Measurements from ENCODE around the gene PIGV. TPM values are rescaled to one million over a fixed set of nuclear protein-coding genes. Genes with fewer than 3 reads are reported as not detected.

Gene PIGV
- total and polyA plus RNA-seq, 2 experiments from 2014 or later: 20.4 to 28.9 TPM

GRCh38 chr1:26767714-26768113 lies 20.0 kb upstream of the PIGV start:
- H3K27ac ChIP-seq: no peak overlapping the region
- TF ChIP-seq EZH2 (IDR thresholded peaks at IDR 0.05; ENCODE audit: insufficient read depth, poor library complexity, severe bottlenecking) (no peak), EZH2phosphoT487 (IDR thresholded peaks at IDR 0.05; ENCODE audit: insufficient read depth, low read depth) (no peak)
- H3K9me3 ChIP-seq (ENCODE audit: low read depth): no peaks in the 10 kb centered on the region
- no peak overlapping the region for H3K9ac ChIP-seq
- no peaks in the 10 kb centered on the region for H3K9me2 ChIP-seq (ENCODE audit: insufficient read depth)
- WGBS, 2 experiments (ENCODE audit: low coverage in 1 of 2, low lambda C conversion rate in 2 of 2, missing lambda C conversion rate in 2 of 2): 83 to 85% methylated on average over 4 of the region's 4 CpGs
- H3K36me3 ChIP-seq (ENCODE audit: low read depth): peaks cover 42% of the 10 kb centered on the region
- in situ Hi-C loops (cut with MboI): no loop called here
- H3K4me1 ChIP-seq (ENCODE audit: insufficient read depth): peaks cover 42% of the 10 kb centered on the region
- no peak overlapping the region for H2AFZ ChIP-seq
- H3F3A ChIP-seq (ENCODE audit: insufficient read depth): peaks cover 62% of the 10 kb centered on the region
- peaks cover 39% of the 10 kb centered on the region for H3K79me2 ChIP-seq (ENCODE audit: insufficient read depth)
- DNase-seq: peak; percentile 33
- no peaks in the 10 kb centered on the region for H4K20me1 ChIP-seq (ENCODE audit: insufficient read depth)
- H3K27me3 ChIP-seq (replicated peaks; ENCODE audit: insufficient read depth): no peaks in the 10 kb centered on the region
- H3K4me3 ChIP-seq: no peak overlapping the region
- H3K4me2 ChIP-seq (ENCODE audit: unreplicated experiment): no peak overlapping the region

- Histone ChIP-seq H3K4me1 (ENCODE audit: insufficient read depth) (peaks cover 51% of the 10 kb centered on the region), H3K9me2 (ENCODE audit: insufficient read depth) (no peaks in the 10 kb centered on the region), H3F3A (ENCODE audit: insufficient read depth) (peaks cover 71% of the 10 kb centered on the region), H3K27ac (no peak overlapping the region), H3K9me3 (ENCODE audit: low read depth) (no peaks in the 10 kb centered on the region), H4K20me1 (ENCODE audit: insufficient read depth) (no peaks in the 10 kb centered on the region), H2AFZ (no peak overlapping the region), H3K4me3 (no peak overlapping the region), H3K27me3 (replicated peaks; ENCODE audit: insufficient read depth) (no peaks in the 10 kb centered on the region), H3K9ac (no peak overlapping the region), H3K36me3 (ENCODE audit: low read depth) (peaks cover 39% of the 10 kb centered on the region), H3K4me2 (ENCODE audit: unreplicated experiment) (no peak overlapping the region), H3K79me2 (ENCODE audit: insufficient read depth) (peaks cover 31% of the 10 kb centered on the region)
- TF ChIP-seq EZH2phosphoT487 (IDR thresholded peaks at IDR 0.05; ENCODE audit: insufficient read depth, low read depth) (no peak), EZH2 (IDR thresholded peaks at IDR 0.05; ENCODE audit: insufficient read depth, poor library complexity, severe bottlenecking) (no peak)
- DNase-seq: peak; percentile 59
- in situ Hi-C loops (cut with MboI): no loop called here
- WGBS, 2 experiments (ENCODE audit: low coverage in 1 of 2, low lambda C conversion rate in 2 of 2, missing lambda C conversion rate in 2 of 2): 33 to 45% methylated on average over 3 of the region's 3 CpGs
Observed at GRCh38 chr1:26768755-26769154, 19.0 kb upstream of the PIGV start.

GRCh38 chr1:26771285-26771642 lies 16.5 kb upstream of the PIGV start:
- no peak for DNase-seq
- in situ Hi-C loops (cut with MboI): no loop called here
- Histone ChIP-seq H3K9ac (peak overlapping the region; percentile 73), H3K4me2 (ENCODE audit: unreplicated experiment) (peak overlapping the region; percentile 46), H3F3A (ENCODE audit: insufficient read depth) (peaks cover 74% of the 10 kb centered on the region), H3K4me1 (ENCODE audit: insufficient read depth) (peaks cover 53% of the 10 kb centered on the region), H3K27ac (peak overlapping the region; percentile 98), H3K9me3 (ENCODE audit: low read depth) (no peaks in the 10 kb centered on the region), H3K27me3 (replicated peaks; ENCODE audit: insufficient read depth) (no peaks in the 10 kb centered on the region), H3K9me2 (ENCODE audit: insufficient read depth) (no peaks in the 10 kb centered on the region), H3K79me2 (ENCODE audit: insufficient read depth) (peaks cover 29% of the 10 kb centered on the region), H3K36me3 (ENCODE audit: low read depth) (peaks cover 44% of the 10 kb centered on the region), H3K4me3 (0 out of 2 replicates have a peak overlapping the region, but pooled peaks have one; percentile 6), H2AFZ (no peak overlapping the region), H4K20me1 (ENCODE audit: insufficient read depth) (no peaks in the 10 kb centered on the region)
- 31 to 35% methylated on average over 3 of the region's 3 CpGs for WGBS, 2 experiments (ENCODE audit: low coverage in 1 of 2, low lambda C conversion rate in 2 of 2, missing lambda C conversion rate in 2 of 2)
- TF ChIP-seq EZH2 (IDR thresholded peaks at IDR 0.05; ENCODE audit: insufficient read depth, poor library complexity, severe bottlenecking): no peak
- TF ChIP-seq EZH2phosphoT487 (IDR thresholded peaks at IDR 0.05; ENCODE audit: insufficient read depth, low read depth): no peak

- H3K4me1 ChIP-seq (ENCODE audit: insufficient read depth): peaks cover 53% of the 10 kb centered on the region
- peaks cover 44% of the 10 kb centered on the region for H3K36me3 ChIP-seq (ENCODE audit: low read depth)
- H3K4me3 ChIP-seq: 0 out of 2 replicates have a peak overlapping the region, but pooled peaks have one; percentile 6
Observed at GRCh38 chr1:26771643-26772321, 16.0 kb upstream of the PIGV start.

More at GRCh38 chr1:26771643-26772321, 16.0 kb upstream of the PIGV start:
- Histone ChIP-seq H3K9me3 (ENCODE audit: low read depth) (no peaks in the 10 kb centered on the region), H3K9ac (peak overlapping the region; percentile 73), H3K27me3 (replicated peaks; ENCODE audit: insufficient read depth) (no peaks in the 10 kb centered on the region), H4K20me1 (ENCODE audit: insufficient read depth) (no peaks in the 10 kb centered on the region), H3K79me2 (ENCODE audit: insufficient read depth) (peaks cover 29% of the 10 kb centered on the region), H3K4me2 (ENCODE audit: unreplicated experiment) (peak overlapping the region; percentile 55), H3K27ac (peak overlapping the region; percentile 98), H2AFZ (no peak overlapping the region), H3F3A (ENCODE audit: insufficient read depth) (peaks cover 69% of the 10 kb centered on the region), H3K9me2 (ENCODE audit: insufficient read depth) (no peaks in the 10 kb centered on the region)
- in situ Hi-C loops (cut with MboI): no loop called here
- peak; percentile 99 for DNase-seq
- 5 to 25% methylated on average over 2 of the region's 2 CpGs for WGBS, 2 experiments (ENCODE audit: low coverage in 1 of 2, low lambda C conversion rate in 2 of 2, missing lambda C conversion rate in 2 of 2)
- no peak for TF ChIP-seq EZH2phosphoT487 (IDR thresholded peaks at IDR 0.05; ENCODE audit: insufficient read depth, low read depth)
- TF ChIP-seq EZH2 (IDR thresholded peaks at IDR 0.05; ENCODE audit: insufficient read depth, poor library complexity, severe bottlenecking): no peak
